Smooth muscle cell (in vitro differentiated cells): ENCODE data around the gene CCNC. TPM values are rescaled to one million over a fixed set of nuclear protein-coding genes. Genes with fewer than 3 reads are reported as not detected.
"Not testable (repeated sequence)": the region's sequence is repeated elsewhere in the genome, so short reads cannot be mapped to it uniquely, and the experiment has no call there.

Experiments
- DNase-seq: peaks from one replicate; lab custom pipeline; 2025; ENCODE audit not compliant: unreplicated experiment; lab: John Stamatoyannopoulos, UW
- H2AFZ ChIP-seq: fragments of 200-600 bp; sonication (generic); 2 replicates; pipeline ENCODE4 v1.6.0; 2016; ENCODE audit warnings: antibody characterized with exemption, low read depth, mild to moderate bottlenecking
- H3F3A ChIP-seq: fragments of 200-600 bp; sonication (generic); 2 replicates; pipeline ENCODE4 v1.6.0; 2017; ENCODE audit warnings: antibody characterized with exemption, low read depth
- H3K27ac ChIP-seq: fragments of 200-600 bp; sonication (generic); 2 replicates; pipeline ENCODE4 v1.5.1; 2016; ENCODE audit warnings: low read depth, mild to moderate bottlenecking
- H3K27me3 ChIP-seq: fragments of 200-600 bp; sonication (generic); 2 replicates; pipeline ENCODE4 v1.6.1; 2016; ENCODE audit warnings: low read depth, mild to moderate bottlenecking
- H3K36me3 ChIP-seq: fragments of 200-600 bp; sonication (generic); 2 replicates; pipeline ENCODE4 v1.5.1; 2016; ENCODE audit warnings: low read depth
- H3K4me1 ChIP-seq: fragments of 200-600 bp; sonication (generic); 2 replicates; pipeline ENCODE4 v1.5.1; 2016; ENCODE audit warnings: low read depth
- H3K4me2 ChIP-seq: fragments of 200-600 bp; sonication (generic); 2 replicates; pipeline ENCODE4 v1.6.0; 2016; ENCODE audit warnings: mild to moderate bottlenecking
- H3K4me3 ChIP-seq: fragments of 200-600 bp; sonication (generic); 2 replicates; pipeline ENCODE4 v1.5.1; 2016; ENCODE audit warnings: mild to moderate bottlenecking
- H3K79me2 ChIP-seq: fragments of 200-600 bp; sonication (generic); 2 replicates; pipeline ENCODE4 v1.6.0; 2016; ENCODE audit warnings: low read depth, mild to moderate bottlenecking
- H3K9ac ChIP-seq: fragments of 200-600 bp; sonication (generic); 2 replicates; pipeline ENCODE4 v1.6.0; 2016; ENCODE audit warnings: low read depth
- H3K9me3 ChIP-seq: fragments of 200-600 bp; sonication (generic); replicated peaks from 2 replicates; pipeline ENCODE4 v1.5.1; 2016; ENCODE audit warnings: low read depth
- H4K20me1 ChIP-seq: fragments of 200-600 bp; sonication (generic); 2 replicates; pipeline ENCODE4 v1.6.0; 2016; ENCODE audit warnings: low read depth
- WGBS: methylation state at CpG from one replicate; pipeline ENCODE4 v1.1.7; 2016; ENCODE audit warnings: low lambda C conversion rate; 5-methylcytosine and 5-hydroxymethylcytosine counted together
- polyA plus RNA-seq: library from polyadenylated mRNA; unstranded; fragments of >200 nt; fragmentation: Nextera tagmentation; extraction: Ambion mirVana; gene quantifications from 2 replicates; pipeline ENCODE4 v1.2.1, GENCODE V29; 2016
- total RNA-seq: library from RNA; depleted of rRNA; stranded (reverse); fragments of >200 nt; gene quantifications from 2 replicates; pipeline ENCODE4 v1.2.3, GENCODE V29; 2014
- TF ChIP-seq, protein P1 (sequence below): fragments of 200-600 bp; sonication (generic); IDR thresholded peaks from 2 replicates; pipeline ENCODE4 v1.5.1; 2017; ENCODE audit warnings: borderline replicate concordance, mild to moderate bottlenecking, antibody characterized with exemption; ENCODE audit not compliant: insufficient read depth, poor library complexity, severe bottlenecking

The CCNC gene
- total and polyA plus RNA-seq, 2 experiments from 2014 or later: 53.8 to 67.7 TPM

DNA sequence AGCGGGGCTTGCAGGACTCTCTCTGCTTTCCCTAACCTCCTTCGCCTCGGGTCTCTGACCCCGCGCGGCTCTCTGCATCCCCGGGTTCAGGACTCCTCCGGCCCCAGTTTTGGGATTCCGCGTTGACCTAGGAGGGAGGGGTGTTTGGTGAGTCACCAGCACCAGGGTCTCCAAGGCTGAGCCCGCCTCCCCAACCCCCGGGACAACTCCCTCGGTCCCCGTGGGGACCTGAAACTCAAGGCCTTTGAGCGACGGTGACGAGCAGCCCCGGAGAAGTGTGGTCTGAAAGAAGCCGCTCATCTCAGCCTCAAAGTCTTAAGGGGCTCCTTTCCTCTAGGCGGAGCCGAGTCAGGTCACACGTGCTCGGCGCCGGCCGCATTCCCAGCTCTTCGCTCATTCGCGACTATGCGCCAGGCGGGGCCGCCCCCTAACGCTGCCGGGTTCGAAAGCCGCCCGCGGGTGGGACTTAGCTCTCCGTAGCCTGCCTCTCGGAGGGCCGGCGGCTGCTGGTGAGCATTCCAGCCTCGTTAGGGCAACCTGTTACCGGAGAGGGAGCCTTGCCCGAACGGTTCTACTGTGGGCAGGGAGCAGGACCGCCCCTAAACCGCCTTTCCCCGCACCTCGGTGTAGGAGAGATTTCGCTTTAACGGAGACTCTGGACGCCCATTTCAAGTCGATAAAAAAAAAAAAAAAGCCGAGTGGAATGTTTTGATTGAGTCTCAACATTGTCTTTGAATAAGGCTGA is 35.1 kb upstream of the CCNC start:
- peaks cover 99% of the 10 kb centered on the region for H3K27me3 ChIP-seq
- under 1% methylated on average over 53 of the region's 55 CpGs for WGBS
- H3K4me1 ChIP-seq: peaks cover 17% of the 10 kb centered on the region
- no peak for DNase-seq
- H3F3A ChIP-seq: no peaks in the 10 kb centered on the region
- H2AFZ ChIP-seq: peak overlapping the region; percentile 51
- no peak overlapping the region for H3K27ac ChIP-seq
- H3K9ac ChIP-seq: no peak overlapping the region
- peak overlapping the region; percentile 88 for H3K4me2 ChIP-seq
- H3K9me3 ChIP-seq: no peaks in the 10 kb centered on the region
- H3K4me3 ChIP-seq: peak overlapping the region; percentile 48
- TF ChIP-seq, protein P1, sequence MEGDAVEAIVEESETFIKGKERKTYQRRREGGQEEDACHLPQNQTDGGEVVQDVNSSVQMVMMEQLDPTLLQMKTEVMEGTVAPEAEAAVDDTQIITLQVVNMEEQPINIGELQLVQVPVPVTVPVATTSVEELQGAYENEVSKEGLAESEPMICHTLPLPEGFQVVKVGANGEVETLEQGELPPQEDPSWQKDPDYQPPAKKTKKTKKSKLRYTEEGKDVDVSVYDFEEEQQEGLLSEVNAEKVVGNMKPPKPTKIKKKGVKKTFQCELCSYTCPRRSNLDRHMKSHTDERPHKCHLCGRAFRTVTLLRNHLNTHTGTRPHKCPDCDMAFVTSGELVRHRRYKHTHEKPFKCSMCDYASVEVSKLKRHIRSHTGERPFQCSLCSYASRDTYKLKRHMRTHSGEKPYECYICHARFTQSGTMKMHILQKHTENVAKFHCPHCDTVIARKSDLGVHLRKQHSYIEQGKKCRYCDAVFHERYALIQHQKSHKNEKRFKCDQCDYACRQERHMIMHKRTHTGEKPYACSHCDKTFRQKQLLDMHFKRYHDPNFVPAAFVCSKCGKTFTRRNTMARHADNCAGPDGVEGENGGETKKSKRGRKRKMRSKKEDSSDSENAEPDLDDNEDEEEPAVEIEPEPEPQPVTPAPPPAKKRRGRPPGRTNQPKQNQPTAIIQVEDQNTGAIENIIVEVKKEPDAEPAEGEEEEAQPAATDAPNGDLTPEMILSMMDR: no peak
- H3K79me2 ChIP-seq: no peaks in the 10 kb centered on the region
- H4K20me1 ChIP-seq: no peaks in the 10 kb centered on the region
- H3K36me3 ChIP-seq: no peaks in the 10 kb centered on the region

DNA sequence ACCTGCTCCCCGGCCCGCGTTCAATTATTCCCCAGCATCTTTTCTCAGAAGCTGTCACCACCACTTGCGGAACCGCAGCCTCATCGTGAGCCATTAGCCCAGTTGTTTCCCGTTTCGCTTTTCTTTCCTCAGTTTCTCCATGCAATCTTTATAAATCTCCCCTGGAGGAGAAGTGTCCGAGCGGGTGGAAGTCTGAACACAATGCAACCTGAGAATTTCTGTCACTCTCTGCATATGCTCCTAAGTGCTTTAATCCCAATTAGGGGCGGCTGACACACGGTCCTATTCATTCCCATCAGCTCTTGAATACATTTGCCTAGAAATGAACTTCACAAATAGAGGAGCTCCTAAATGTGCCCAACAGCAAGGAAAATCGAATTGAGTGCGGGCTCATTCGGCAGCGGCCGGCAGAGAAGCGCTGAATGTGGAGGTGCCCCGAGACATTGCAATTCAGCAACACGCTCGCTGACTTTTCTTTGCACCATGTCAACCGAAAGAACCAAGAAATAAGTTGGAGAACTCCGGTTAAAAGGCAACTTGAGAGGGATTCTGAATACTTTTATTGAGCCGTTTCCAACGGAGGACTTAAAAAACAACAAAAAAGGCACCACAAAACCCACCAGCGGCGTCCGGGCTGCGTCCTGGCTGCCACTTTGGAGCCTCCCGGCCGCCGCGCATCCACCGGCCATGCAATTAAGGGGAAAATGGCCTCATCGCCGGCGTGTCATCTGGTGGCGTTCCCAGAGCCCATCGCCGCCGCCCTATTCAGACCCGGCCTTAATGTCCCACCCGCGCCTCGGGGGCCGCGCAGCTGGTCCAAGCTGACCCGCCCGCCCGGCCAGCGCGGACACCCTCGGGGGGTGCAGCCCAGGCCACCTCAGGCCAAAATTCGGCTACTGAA is 34.3 kb upstream of the CCNC start:
- TF ChIP-seq, protein P1: no peak
- no peaks in the 10 kb centered on the region for H3K79me2 ChIP-seq
- no peaks in the 10 kb centered on the region for H3K36me3 ChIP-seq
- no peaks in the 10 kb centered on the region for H3F3A ChIP-seq
- 5% methylated on average over 47 of the region's 54 CpGs for WGBS
- DNase-seq: no peak
- H4K20me1 ChIP-seq: no peaks in the 10 kb centered on the region
- H3K9ac ChIP-seq: no peak overlapping the region
- peaks cover 99% of the 10 kb centered on the region for H3K27me3 ChIP-seq
- H3K27ac ChIP-seq: no peak overlapping the region
- H3K4me1 ChIP-seq: peaks cover 17% of the 10 kb centered on the region
- H3K4me2 ChIP-seq: peak overlapping the region; percentile 88
- no peaks in the 10 kb centered on the region for H3K9me3 ChIP-seq
- peak overlapping the region; percentile 48 for H3K4me3 ChIP-seq
- H2AFZ ChIP-seq: peak overlapping the region; percentile 51

DNA sequence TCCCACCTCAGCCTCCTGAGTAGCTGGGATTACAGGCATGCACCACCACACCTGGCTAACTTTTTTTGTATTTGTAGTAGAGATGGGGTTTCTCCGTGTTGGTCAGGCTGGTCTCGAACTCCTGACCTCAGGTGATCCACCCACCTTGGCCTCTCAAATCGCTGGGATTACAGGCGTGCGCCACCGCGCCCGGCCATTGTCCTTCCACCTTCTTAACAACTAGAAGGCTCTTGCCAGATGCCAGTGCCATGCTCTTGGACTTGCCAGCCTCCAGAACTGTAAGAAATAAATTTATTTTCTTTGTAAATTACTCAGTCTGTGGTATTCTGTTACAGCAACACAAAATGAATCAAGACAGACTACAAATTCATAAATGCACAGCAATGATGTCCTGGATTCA is 26.2 kb upstream of the CCNC start:
- not testable (repeated sequence) for H2AFZ ChIP-seq, H3K9ac ChIP-seq, H3K4me1 ChIP-seq, DNase-seq, H3K27ac ChIP-seq, H3K79me2 ChIP-seq, H3K4me3 ChIP-seq, H3K4me2 ChIP-seq, H3K9me3 ChIP-seq, H4K20me1 ChIP-seq, H3K36me3 ChIP-seq, H3F3A ChIP-seq
- H3K27me3 ChIP-seq: peaks cover 99% of the 10 kb centered on the region
- WGBS: 81% methylated on average over 8 of the region's 8 CpGs

DNA sequence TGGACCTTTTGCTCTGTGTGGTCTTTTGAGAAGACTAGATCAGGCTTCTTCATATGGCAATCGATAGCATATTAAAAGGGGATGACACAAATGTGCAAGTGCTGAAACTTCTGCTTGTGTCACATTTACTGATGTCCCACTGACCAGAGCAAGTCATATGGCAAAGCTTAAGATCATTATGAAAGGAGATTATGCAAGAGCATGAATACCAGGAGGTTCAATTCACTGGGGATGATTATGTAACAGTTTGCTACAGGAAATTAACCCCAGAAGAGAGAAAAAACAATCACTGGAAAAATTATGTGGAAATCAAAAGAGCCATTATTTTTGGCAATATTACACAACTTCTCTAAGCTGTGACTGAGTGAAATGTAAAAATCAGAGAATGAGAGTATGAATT is 24.4 kb upstream of the CCNC start:
- Histone ChIP-seq H3K27me3 (peaks cover 100% of the 10 kb centered on the region), H3K4me3 (no peak overlapping the region), H3K27ac (no peak overlapping the region), H3K79me2 (no peaks in the 10 kb centered on the region), H4K20me1 (no peaks in the 10 kb centered on the region), H3F3A (no peaks in the 10 kb centered on the region), H2AFZ (no peak overlapping the region), H3K9ac (no peak overlapping the region), H3K4me1 (peaks cover 21% of the 10 kb centered on the region), H3K9me3 (no peaks in the 10 kb centered on the region), H3K4me2 (no peak overlapping the region), H3K36me3 (no peaks in the 10 kb centered on the region)
- 58% methylated on average over 1 of the region's 1 CpG for WGBS
- TF ChIP-seq, protein P1: no peak
- DNase-seq: no peak
